HEK293T (cell line): ENCODE data around the gene MLXIPL.
"Not testable (repeated sequence)": the region's sequence is repeated elsewhere in the genome, so short reads cannot be mapped to it uniquely, and the experiment has no call there.

Experiments used
- CTCF ChIA-PET: fragments of 350-600 bp; formaldehyde crosslinking; extraction: SDS; loops from one replicate; lab custom pipeline; 2021; ENCODE audit warnings: antibody characterized with exemption, inconsistent platforms; lab: Yijun Ruan, JAX
- POLR2A ChIA-PET: fragments of 350-600 bp; formaldehyde crosslinking; extraction: SDS; loops from one replicate; lab custom pipeline; 2020; ENCODE audit warnings: antibody characterized with exemption, inconsistent platforms; lab: Yijun Ruan, JAX
- DNase-seq: peaks from one replicate; pipeline ENCODE4 v3.0.0; 2012; ENCODE audit warnings: mixed read lengths; ENCODE audit errors: extremely low spot score
- ARNT ChIP-seq: fragments of 450-650 bp; IDR thresholded peaks from 2 replicates; pipeline ENCODE4 v1.6.1; 2017; ENCODE audit warnings: mild to moderate bottlenecking
- BHLHE40 ChIP-seq: fragments of 450-650 bp; IDR thresholded peaks from 2 replicates; pipeline ENCODE4 v1.6.1; 2016; ENCODE audit warnings: mild to moderate bottlenecking, moderate library complexity, borderline replicate concordance
- CTBP1 ChIP-seq: fragments of 450-650 bp; IDR thresholded peaks from 2 replicates; pipeline ENCODE4 v1.6.1; 2016; ENCODE audit warnings: borderline replicate concordance
- ELF4 ChIP-seq: fragments of 450-650 bp; IDR thresholded peaks from 2 replicates; pipeline ENCODE4 v1.6.1; 2017; ENCODE audit warnings: antibody characterized with exemption
- FOXA1 ChIP-seq: fragments of 450-650 bp; IDR thresholded peaks from 2 replicates; pipeline ENCODE4 v1.6.1; 2016; ENCODE audit warnings: mild to moderate bottlenecking
- FOXK2 ChIP-seq: fragments of 450-650 bp; IDR thresholded peaks from 2 replicates; pipeline ENCODE4 v1.6.1; 2016; ENCODE audit warnings: mild to moderate bottlenecking
- FOXM1 ChIP-seq: fragments of 450-650 bp; IDR thresholded peaks from 2 replicates; pipeline ENCODE4 v1.6.1; 2017; ENCODE audit warnings: mild to moderate bottlenecking, borderline replicate concordance
- HDGF ChIP-seq: fragments of 450-650 bp; IDR thresholded peaks from 2 replicates; pipeline ENCODE4 v1.6.1; 2017; ENCODE audit warnings: antibody characterized with exemption, borderline replicate concordance
- L3MBTL2 ChIP-seq: fragments of 450-650 bp; conservative IDR thresholded peaks from 2 replicates; pipeline ENCODE4 v1.6.1; 2016; ENCODE audit warnings: mild to moderate bottlenecking
- LEF1 ChIP-seq: fragments of 450-650 bp; IDR thresholded peaks from 2 replicates; pipeline ENCODE4 v1.6.1; 2017; ENCODE audit warnings: mild to moderate bottlenecking, borderline replicate concordance
- NFRKB ChIP-seq: fragments of 450-650 bp; IDR thresholded peaks from 2 replicates; pipeline ENCODE4 v1.6.1; 2016; ENCODE audit warnings: mild to moderate bottlenecking, moderate library complexity
- PKNOX1 ChIP-seq: fragments of 450-650 bp; IDR thresholded peaks from 2 replicates; pipeline ENCODE4 v1.6.1; 2016
- SP1 ChIP-seq: fragments of 450-650 bp; IDR thresholded peaks from 2 replicates; pipeline ENCODE4 v1.6.1; 2017
- SUZ12 ChIP-seq: fragments of 450-650 bp; IDR thresholded peaks from 2 replicates; pipeline ENCODE4 v1.6.1; 2016; ENCODE audit warnings: mild to moderate bottlenecking
- TARDBP ChIP-seq: fragments of 450-650 bp; IDR thresholded peaks from 2 replicates; pipeline ENCODE4 v1.6.1; 2016
- ZNF384 ChIP-seq: fragments of 450-650 bp; IDR thresholded peaks from 2 replicates; pipeline ENCODE4 v1.6.1; 2016

MLXIPL gene

DNA sequence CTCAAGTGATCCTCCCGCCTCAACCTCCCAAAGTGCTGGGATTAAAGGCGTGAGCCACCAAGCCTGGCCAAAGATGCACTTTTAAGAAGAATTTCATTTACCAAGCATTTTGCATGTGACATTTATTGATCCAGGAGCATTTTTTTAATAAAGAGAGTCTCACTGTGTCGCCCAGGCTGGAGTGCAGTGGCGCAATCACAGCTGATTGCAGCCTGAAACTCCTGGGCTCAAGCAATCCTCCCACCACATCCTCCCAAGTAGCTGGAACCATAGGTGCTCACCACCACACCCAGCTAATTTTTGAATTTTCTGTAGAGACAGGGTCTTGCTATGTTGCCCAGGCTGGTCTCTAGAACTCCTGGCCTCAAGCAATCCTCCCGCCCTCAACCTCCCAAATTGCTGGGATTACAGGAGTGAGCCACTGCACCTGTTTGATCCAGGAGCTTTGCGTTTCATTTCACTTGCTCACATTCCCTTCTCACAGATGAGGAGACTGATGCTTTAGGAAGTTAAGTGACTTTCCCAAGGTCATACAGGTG lies 41.6 kb downstream of the MLXIPL start:
- no peak for TF ChIP-seq CTBP1
- no peak for TF ChIP-seq TARDBP
- DNase-seq: no peak
- ChIA-PET CTCF (no interaction called here), POLR2A (interaction anchor here (0.7 to 1.2 kb wide), 2 partner anchors 60 to 61 kb away, joined by 3 read pairs; partner anchors contain the start of gene BAZ1B)

- POLR2A ChIA-PET, CTCF ChIA-PET: not testable (repeated sequence)
Observed at GRCh38 chr7:73581006-73581405, 43.3 kb downstream of the MLXIPL start.

DNA sequence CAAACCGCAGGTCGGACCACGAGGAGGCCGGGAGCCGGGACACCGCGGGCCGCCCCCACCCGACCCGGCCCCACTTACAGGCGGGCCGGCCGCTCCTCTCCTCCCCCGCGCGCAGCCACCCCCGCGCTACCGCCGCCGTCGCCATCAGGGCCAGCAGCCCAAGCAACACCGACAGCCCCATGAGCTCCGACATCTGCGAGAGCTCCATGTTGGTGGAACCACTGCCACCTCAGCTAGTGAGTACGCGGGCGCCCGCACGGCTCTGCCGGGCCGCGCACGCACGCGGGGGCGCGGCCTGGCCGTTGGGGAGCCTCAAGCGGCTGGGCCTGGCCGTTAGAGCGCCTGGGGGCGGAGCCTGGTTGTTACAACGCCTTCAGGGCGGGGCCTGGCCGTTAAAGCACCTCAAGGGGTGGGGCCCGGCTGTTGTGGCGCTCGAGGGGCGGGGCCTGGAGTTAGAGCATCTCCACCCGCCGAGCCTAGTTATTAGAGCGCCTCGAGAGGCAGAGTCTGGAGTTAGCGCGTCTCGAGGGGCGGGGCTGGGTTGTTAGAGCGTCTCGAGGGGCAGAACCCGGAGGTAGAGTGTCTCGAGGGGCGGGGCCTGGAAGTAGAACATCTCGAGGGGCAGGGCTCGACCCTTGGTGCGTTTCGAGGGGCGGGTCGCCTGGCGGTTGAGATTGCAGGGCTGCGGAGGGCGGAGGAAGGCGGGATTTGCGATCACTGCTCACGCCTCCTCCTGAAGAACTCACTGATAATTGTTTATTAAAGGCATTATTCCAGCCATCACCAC lies 45.8 kb downstream of the MLXIPL start, which contains the start of gene TBL2:
Gene TBL2, minus strand, starts transcription at position 238 of the 787 bp plus-strand sequence. Its CDS starts 30 bp downstream, at position 208.
- ChIA-PET POLR2A (interaction anchor here (0.6 to 3.6 kb wide), 8 partner anchors 10 to 142 kb away, joined by 3 to 18 read pairs (median 8); partner anchors contain the start of genes BAZ1B and STX1A), CTCF (interaction anchor here (0.7 to 1.0 kb wide), 2 partner anchors 29 to 110 kb away, joined by 3 read pairs; no protein-coding TSS in a partner anchor)
- DNase-seq: peak; percentile 99
- TF ChIP-seq ELF4 (no peak), BHLHE40 (no peak), HDGF (no peak), FOXK2 (no peak)

More at GRCh38 chr7:73581006-73581405, 43.3 kb downstream of the MLXIPL start:
- DNase-seq: not testable (repeated sequence)

- ChIA-PET POLR2A (interaction anchor here (0.6 to 3.6 kb wide), 5 partner anchors 9 to 139 kb away, joined by 3 to 18 read pairs (median 18); partner anchors contain the start of gene BAZ1B), CTCF (interaction anchor here (1.0 kb wide), 1 partner anchor 109 kb away, joined by 3 read pairs; no protein-coding TSS in a partner anchor)
- no peak for TF ChIP-seq FOXA1
- DNase-seq: no peak
Observed at GRCh38 chr7:73577627-73578341, 46.5 kb downstream of the MLXIPL start.

DNA sequence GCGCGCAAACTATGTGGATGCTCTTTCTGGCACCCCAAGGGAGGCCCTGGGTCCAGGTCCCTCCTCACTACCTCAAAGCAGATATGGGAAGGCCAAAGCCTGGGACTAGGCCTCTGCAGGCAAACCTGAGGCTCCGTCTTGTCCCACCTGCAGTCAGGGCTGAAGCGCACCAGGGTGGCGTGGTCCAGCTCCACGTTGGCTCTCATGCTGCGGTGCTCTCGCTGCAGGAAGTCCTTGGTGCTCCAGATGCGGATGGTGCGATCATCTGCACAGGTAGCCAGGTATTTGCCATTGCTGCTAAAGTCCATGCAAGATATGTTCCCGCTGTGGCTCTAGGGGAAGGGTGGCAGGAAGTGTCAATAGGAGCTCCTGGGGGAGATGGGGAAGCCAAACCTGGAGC lies 50.5 kb downstream of the MLXIPL start:
- ChIA-PET POLR2A (no interaction called here), CTCF (no interaction called here)
- no peak for DNase-seq
- no peak for TF ChIP-seq L3MBTL2
- no peak for TF ChIP-seq LEF1
- TF ChIP-seq FOXA1: no peak
- no peak for TF ChIP-seq CTBP1
- no peak for TF ChIP-seq ELF4
- no peak for TF ChIP-seq PKNOX1
- TF ChIP-seq ZNF384: no peak
- TF ChIP-seq ARNT: no peak
- TF ChIP-seq FOXK2: no peak
- TF ChIP-seq SUZ12: no peak
- no peak for TF ChIP-seq BHLHE40
- TF ChIP-seq HDGF: no peak
- TF ChIP-seq FOXM1: no peak
- no peak for TF ChIP-seq SP1
- TF ChIP-seq NFRKB: no peak

DNA sequence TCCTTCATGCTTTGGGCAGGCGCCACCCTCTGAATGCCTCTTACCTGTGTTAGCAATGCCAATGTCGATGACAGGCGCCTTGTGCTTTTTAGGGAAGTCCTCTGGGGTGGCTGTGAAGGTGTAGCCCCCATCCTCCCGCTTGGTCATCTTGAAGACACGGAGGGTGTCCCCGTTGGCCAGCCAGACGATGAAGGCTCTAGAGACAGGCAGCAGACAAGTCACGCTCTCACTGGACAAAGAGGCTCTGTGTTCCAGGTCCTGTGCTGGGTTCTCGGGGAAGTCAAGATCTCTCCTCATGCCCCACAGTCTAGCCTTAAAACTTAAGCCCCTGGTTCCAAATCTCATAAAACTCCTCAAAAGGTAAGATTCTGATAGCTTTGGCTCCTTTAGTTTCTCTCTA lies 51.0 kb downstream of the MLXIPL start:
- TF ChIP-seq FOXM1 (no peak), TARDBP (no peak), ZNF384 (no peak), LEF1 (no peak), FOXK2 (no peak), NFRKB (no peak)
- ChIA-PET POLR2A (no interaction called here), CTCF (no interaction called here)
- no peak for DNase-seq

DNA sequence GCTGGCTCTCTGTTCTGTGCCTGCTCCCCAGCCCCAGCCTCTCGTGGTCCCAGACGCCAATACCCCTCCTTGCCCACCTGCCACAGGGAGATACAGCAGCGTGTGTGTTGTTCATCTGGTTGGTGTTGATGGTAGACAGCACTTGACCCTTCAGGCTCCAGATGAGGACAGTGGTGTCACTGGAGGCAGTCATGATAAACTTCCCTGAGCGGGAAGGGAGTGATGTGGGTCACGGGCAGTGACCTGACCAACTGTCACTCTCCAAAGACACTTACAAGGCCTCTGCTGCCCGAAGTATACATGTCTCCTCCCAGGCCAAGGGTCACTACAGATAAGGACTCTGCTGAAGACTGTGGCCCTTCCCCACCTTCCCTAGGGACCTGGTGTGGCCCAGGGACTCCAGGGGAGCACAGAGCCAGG lies 51.5 kb downstream of the MLXIPL start:
- no peak for DNase-seq
- CTCF ChIA-PET: no interaction called here
- POLR2A ChIA-PET: interaction anchor here (0.9 to 1.9 kb wide), 2 partner anchors 10 to 51 kb away, joined by 4 read pairs; partner anchors contain the start of gene BAZ1B

GRCh38 chr7:73570977-73571376 lies 53.3 kb downstream of the MLXIPL start:
- DNase-seq: no peak
- ChIA-PET CTCF (interaction anchor here (0.7 kb wide), 1 partner anchor 206 kb away, joined by 3 read pairs; no protein-coding TSS in a partner anchor), POLR2A (interaction anchor here (1.1 to 1.9 kb wide), 2 partner anchors 14 to 49 kb away, joined by 3 to 4 read pairs; partner anchors contain the start of gene BAZ1B)
- TF ChIP-seq PKNOX1 (no peak), FOXA1 (no peak), FOXK2 (no peak), NFRKB (no peak), SUZ12 (no peak), ARNT (no peak), TARDBP (no peak), CTBP1 (no peak), BHLHE40 (no peak), SP1 (no peak), ZNF384 (no peak), L3MBTL2 (no peak), LEF1 (no peak), HDGF (no peak), FOXM1 (no peak), ELF4 (no peak)

More for the DNA sequence above, 51.5 kb downstream of the MLXIPL start:
- TF ChIP-seq SP1: no peak
- TF ChIP-seq FOXM1: no peak
- TF ChIP-seq FOXA1: no peak
- TF ChIP-seq BHLHE40: no peak
- TF ChIP-seq HDGF: no peak
- no peak for TF ChIP-seq NFRKB
- no peak for TF ChIP-seq SUZ12
